Right lobe of liver (tissue), 4 donors: ENCODE results near the gene GAS6.

Experiments
- POLR2A ChIP-seq: fragments of 450-650 bp; IDR thresholded peaks from one replicate; pipeline ENCODE4 v1.6.1; 2017; ENCODE audit warnings: antibody characterized with exemption, mild to moderate bottlenecking
- TF ChIP-seq, protein P1 (sequence below), 4 donors: fragments of 200-600 bp in 3 of 4; fragments of 450-650 bp in 1 of 4; IDR thresholded peaks; one replicate each; pipeline versions ENCODE4 v1.5.1 to v1.8.0; 2016 to 2022; ENCODE audit warnings: antibody characterized with exemption in 4 of 4, mild to moderate bottlenecking in 2 of 4
- donor health status: DM: no; HTN: no; CAD: no.
- donor health status: DM: no; HTN: no; CAD: no.
- donor health status: DM: no; HTN: yes; CAD: no.

DNA sequence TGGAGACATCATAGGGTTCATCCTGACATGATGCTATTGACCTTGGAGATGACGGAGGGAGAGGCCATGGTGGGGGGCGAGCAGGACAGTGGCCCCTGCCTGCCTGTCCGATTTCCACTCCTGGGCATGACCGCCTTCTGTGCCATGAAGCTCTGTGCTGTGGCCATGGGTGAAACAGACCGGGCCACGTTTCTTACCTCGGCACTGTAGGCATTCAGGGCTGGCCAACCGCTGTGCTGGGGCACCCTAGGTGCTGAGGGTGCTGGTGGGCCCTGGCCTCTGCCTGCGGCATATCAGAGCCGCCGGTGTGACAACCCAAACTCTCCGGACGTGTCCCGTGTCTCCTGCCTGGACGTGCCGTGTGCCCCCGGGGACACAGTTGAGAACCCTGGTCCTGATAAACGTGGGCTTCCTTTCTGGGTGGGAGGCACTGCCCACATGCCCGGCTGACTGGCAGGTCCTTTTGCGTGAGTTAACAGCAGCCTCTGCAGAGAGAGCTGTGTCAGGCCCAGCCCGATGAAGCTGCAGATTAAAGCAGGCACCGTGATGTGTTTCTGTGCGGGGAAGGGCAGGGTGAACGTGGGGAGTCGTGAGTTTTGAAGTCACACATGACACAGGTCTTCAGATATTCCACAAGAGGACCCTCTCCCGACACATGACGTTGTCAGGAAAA lies 58.3 kb downstream of the GAS6 start:
- TF ChIP-seq, protein P1, sequence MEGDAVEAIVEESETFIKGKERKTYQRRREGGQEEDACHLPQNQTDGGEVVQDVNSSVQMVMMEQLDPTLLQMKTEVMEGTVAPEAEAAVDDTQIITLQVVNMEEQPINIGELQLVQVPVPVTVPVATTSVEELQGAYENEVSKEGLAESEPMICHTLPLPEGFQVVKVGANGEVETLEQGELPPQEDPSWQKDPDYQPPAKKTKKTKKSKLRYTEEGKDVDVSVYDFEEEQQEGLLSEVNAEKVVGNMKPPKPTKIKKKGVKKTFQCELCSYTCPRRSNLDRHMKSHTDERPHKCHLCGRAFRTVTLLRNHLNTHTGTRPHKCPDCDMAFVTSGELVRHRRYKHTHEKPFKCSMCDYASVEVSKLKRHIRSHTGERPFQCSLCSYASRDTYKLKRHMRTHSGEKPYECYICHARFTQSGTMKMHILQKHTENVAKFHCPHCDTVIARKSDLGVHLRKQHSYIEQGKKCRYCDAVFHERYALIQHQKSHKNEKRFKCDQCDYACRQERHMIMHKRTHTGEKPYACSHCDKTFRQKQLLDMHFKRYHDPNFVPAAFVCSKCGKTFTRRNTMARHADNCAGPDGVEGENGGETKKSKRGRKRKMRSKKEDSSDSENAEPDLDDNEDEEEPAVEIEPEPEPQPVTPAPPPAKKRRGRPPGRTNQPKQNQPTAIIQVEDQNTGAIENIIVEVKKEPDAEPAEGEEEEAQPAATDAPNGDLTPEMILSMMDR (IDR thresholded peaks at IDR 0.05), result no peak
- no peak for TF ChIP-seq POLR2A
